ENCODE results near the gene SDHB.

Gene SDHB

DNA sequence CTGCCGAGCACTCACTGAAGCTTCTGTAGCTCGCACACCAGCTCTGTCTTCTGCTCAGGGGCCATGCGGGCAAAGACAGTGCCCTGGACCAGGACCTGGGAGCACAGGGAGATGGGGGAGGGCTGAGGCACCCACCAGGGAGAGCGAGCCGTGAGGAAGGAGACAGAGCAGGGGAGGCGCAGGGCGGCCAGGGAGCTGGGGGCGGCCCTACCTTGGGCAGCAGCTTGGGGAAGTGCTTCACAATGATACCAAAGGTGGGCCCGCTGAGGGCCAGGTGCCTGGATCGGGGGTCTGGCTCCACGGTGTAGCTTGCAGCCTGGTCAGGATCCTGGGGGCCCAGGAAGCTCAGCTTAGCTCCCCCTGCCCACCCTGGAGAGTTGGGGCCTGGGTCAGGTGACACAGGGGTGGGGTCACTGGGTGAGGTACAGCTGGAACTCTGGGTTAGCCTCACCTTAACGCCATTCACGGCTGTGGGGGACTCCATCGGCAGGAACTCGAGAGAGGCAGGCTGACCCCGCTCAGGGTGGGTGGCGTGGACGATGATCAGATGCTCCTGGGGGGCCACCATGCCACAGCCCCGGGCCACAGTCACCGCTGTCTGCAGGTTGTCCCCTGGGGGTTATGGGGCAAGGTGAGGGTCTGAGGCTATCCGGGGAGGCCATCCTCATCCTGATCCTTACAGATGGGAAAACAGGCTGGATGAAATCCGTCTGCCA lies 64.0 kb downstream of the SDHB start:
- DNase-seq (ENCODE audit: extremely low read depth in 1 of 2, low read depth in 1 of 2) = no peak

DNA sequence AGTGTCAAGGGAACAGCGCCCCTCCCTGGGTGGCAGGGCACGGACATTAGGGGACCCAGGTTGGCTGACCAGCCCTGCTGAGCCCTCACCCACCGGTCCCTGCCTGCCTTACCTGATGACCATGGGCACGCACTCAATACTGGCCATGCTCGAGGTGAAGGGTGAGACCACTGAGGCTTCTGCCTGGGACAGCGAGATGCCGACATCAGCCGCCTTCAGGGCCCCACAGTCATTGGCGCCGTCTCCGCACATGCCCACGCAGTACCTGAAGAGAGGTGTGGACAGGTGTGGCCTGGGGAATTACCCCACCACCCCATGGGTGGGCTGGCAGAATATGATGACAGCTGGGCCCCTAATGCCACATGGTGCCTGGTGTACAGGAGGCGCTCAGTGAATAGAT lies 65.6 kb downstream of the SDHB start:
- no peak for DNase-seq (ENCODE audit: extremely low read depth in 1 of 2, low read depth in 1 of 2)

DNA sequence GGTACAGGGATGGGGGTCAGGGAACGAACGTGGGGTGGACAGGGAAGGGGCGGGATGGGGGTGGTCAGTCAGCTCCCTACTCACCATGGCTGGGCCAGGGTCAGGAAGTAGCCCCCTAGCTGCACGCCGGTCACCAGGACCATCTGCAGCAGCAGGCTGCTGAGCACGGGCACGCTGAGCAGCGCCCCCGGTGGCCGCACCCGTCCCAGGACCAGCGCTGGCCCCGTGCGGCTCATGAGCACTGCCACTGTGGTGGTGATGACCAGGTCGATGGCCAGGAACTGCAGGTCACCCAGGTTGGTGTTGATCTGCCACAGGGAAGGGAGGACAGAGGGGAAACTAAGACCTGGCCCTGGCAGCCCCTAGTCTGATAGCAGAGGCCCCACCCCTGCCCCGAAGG lies 66.9 kb downstream of the SDHB start:
- no peak for DNase-seq (ENCODE audit: extremely low read depth in 1 of 2, low read depth in 1 of 2)

DNA sequence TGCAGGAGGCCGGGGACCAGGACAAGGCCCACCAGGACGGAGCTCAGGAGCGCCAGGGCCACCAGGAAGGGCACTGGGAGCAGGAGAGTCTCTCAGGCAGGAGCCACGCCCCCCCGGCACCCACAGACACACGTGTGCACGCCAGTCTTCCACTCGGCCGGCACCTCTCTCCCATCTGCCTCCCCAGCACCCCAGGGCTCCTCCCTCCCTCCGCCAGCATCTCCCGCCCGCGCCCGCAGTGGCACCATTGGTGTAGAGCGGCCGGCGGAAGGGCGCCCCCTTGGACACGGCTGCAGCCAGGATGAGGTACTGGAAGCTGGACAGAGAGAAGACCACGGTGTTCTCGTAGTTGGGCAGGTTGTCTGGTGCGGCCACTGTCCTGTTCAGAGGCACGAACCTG lies 67.3 kb downstream of the SDHB start:
- no peak for DNase-seq (ENCODE audit: extremely low read depth in 1 of 2, low read depth in 1 of 2)

DNA sequence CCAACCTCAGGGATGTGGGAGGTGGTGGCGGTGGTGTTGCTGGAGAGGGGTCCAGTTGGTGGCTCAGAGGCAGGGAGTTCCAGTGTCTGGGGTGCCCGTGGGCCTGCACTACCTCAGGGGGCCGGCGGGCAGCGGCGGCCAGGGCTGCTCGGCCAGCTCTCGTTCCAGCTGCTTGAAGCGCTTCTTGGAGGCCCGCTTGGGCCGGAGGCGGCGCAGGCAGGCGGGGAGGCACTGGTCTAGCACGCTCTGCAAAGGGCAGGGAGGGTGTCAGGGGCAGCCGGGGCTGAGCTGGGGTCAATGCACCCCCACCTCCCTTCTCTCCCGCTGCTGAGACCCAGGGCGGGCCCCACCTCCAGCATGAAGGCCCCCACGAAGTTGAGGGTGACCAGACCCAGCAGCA lies 67.7 kb downstream of the SDHB start:
- DNase-seq (ENCODE audit: extremely low read depth in 1 of 2, low read depth in 1 of 2) = no peak

DNA sequence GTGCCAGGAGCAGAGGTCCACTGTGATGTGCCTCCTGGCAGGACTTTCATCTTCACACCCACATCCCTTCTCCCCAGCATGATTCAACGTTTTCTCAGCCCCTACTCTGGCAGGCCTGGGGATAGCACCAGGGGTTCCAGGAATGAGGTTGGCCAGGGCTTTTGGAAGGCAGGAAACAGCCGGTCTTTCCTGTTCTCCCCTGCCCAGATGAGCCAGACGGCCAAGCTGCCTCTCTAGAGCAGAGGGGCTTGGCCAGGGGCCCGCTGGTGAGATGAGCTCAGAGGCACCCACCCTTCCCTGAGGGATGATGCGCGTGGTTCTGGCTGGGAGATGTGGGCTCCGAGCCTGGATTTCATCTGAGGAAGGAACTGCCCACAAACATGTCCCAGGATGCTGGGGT lies 69.1 kb downstream of the SDHB start:
- DNase-seq (ENCODE audit: extremely low read depth in 1 of 2, low read depth in 1 of 2) = no peak

DNA sequence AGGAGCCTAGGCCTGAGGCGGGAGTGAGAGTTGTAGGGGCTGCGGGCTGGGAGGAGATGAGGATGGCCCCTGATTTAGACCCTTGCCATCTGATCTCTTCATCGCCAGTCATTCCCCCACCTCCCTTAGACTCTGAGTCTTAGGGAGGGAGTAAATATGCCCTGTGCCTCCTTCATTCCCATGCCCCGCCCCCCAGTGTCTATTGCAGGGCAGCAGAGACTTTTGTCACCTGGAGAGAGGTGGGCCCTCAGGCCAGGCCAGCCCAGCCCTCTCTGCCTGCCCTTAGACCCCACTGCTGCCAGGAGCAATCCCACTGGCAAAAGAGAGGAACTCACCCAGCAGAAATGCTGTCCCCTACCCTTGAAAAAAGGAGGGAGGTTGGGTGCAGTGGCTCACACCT lies 70.2 kb downstream of the SDHB start:
- DNase-seq (ENCODE audit: extremely low read depth in 1 of 2, low read depth in 1 of 2) = no peak

DNA sequence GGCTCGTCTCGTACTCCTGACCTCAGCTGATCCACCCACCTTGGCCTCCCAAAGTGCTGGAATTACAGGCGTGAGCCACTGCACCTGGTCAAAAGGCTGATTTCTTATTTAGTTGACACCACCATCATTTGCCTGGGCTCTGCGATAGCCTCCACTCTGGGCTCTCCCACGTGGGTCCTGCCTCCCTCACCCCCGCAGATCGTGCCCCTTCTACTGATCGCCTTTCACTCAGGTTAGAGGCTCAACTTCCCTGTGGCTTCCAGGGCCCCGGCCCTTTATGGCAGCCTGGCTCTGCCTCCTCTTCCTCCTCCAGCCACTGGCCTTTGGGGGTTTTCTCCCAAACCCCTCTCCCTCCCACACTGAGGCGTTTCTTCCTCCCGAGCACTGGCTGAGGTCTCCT lies 70.9 kb downstream of the SDHB start:
- no peak for DNase-seq (ENCODE audit: extremely low read depth in 1 of 2, low read depth in 1 of 2)

DNA sequence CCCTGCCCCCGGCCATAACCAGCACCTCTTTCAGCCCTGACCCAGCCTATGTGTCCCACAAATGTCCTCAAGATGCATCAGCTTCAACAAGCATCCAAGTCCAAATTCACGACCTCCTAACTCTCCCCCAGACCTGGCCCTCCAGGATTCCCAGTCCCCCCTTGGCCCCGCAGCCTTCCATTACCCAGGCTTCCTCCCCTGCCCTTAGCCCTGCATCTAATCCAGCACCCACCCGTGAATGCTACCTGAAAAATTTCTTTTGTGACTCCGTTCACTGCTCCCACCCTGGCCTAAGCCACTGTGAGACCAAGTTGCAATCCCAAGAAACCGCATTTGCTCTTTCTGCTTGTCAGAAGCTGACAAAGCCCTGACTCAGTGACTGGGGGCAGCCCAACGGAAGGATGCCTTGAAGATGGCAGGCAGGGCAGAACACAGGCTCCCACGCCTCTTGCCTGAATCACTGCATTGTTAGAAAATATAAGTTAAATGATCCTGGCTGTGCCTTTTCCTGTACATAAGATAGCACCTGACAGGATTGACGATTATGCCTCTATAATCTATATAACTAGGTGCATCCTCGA lies 72.5 kb downstream of the SDHB start:
- no peak for DNase-seq (ENCODE audit: extremely low read depth in 1 of 2, low read depth in 1 of 2)

DNA sequence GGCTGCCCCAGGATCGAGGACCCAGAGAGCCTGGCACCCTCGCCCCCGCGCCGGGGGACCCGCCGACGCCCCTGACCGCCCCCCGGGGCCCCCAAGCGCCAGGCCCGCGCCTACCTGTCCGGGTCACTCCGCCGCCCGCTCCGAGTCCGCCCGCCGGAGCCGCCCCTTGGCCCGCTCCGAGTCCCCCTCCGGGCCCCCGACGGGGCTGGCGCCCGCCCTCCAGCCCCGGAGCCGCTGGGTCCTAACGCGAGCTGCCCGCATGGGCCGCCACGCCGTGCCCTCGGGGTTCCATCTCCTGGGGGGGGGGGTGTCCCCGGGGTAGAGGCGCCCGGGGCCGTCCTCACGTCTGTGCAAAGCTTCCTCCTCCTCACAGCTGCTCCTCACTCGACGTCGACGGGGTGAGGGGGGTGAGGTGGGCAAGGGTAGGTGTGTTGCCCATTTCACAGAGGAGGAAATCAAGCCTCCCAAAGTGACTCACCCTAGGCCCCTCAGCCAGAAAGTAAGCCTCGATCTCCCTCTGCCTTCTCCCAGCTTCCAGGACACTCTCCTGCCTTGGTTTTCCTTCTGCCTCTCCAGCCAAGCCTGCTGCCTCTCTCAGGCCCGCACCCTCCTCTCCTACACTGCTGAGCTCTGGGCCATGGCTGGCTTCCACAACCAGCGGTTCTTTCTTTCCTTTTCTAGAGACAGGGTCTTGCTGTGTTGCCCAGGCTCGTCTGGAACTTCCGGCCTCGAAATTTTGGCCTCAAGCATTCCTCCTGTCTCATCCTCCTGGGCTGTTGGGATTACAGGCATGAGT lies 73.2 kb downstream of the SDHB start, which contains the start of gene MFAP2:
Gene MFAP2 (minus strand): TSS at position 148 of the 796 bp plus-strand sequence. CDS start 2,347 bp downstream, outside the sequence.
- DNase-seq (ENCODE audit: extremely low read depth in 1 of 2, low read depth in 1 of 2) = no peak

DNA sequence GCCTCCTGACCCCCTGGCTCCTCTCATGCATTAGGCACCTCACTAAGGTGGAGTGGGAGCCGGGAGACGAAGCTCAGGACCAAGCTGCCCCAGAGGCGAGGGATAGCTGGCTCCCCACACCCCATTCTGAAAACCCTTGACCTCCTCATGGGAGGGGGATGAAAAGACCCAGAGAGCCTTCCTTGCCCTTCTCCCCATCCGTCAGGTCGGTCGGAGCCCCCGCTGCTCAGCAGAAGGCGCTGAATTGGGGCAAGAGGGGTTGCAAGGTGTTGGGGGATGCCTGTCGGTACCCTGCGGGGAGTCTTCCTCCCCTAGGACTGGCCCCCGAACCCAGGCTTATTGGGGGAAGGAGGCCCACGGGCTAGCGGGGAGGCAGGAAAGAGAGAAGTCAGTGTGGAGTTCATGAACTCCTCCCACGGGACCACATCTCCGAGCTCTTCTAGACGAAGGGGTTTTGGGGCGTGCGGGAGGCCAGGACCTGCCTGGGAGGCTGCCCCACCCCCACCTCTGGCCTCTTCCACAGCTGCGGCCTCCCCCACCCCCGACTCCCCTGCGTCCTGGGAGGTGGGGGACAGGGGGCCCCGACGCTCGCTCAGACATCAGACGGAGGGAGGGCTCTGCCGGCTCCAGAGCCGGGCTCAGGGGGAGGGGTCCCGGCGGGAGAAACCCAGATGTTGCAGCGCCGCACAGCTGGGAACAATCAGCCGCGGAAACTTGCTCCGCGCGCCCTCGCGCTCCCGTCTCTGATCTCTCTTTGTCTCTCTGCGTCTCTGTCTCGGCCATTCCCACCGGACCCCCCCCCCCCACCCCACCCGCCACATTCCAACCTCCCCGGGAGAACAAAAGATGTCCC lies 74.1 kb downstream of the SDHB start:
- DNase-seq (ENCODE audit: extremely low read depth in 1 of 2, low read depth in 1 of 2) = no peak

DNA sequence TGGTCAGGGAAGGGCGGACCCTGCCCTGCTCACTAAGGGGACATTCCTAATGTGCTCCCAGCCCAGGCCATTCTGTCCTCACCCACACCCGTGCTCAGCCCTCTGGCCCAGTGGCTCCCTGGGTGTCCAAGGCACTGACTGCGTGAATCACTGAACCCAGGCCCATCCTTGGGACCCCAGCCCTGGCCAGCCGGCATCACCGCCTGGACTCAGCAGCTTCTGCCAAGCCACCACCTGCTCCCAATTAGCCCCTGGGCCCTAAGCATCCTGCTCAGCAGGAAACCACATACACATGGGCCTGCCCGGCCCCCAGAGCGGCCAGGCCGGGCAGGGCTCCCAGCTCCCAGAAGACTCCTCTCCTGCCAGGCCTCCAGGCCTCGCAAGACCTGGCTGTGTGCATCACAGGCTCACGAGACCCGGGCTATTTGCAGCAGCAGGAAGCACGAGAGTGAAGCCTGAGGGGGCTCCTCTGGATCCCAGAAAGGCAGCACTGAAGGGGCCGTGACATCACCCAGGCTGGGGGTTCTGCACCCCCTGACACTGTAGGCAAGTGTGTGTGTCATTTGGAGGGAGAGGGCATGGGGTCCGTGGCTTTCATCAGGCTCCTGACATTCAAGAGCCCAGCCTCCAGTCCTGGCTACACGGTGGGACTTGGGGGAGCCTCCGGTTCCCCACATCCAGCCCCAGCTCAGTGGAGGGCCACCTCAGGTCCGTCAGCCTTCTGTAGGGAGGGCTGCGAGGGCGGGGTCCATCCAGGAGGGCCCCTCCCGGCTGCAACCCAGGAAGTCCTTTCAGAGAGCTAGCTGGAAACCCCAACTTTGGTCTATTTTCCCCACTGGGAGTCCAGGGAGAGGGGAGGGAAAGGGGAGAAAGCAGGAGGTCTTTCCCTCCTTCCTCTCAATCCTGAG lies 75.0 kb downstream of the SDHB start:
- DNase-seq (ENCODE audit: extremely low read depth in 1 of 2, low read depth in 1 of 2) = no peak

DNA sequence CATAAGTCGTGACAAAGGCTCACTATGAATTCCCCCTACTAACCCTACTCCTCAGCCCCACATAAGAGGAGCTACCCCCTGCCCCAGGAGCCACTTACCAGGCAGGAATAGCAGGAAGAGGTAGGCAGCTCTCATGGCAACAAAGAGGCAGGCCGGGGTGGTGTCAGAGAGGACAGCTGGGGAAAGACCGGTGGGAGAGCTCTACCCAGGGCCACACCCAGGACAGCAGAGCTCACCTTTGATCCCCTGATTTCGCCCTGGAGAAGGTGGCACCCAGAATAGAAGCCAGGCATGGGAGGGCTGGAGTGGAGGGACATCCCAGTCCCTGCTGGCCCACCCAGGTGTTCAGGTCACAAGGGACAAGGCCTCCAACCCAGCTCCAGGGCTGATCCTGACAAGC lies 75.7 kb downstream of the SDHB start:
- no peak for DNase-seq (ENCODE audit: extremely low read depth in 1 of 2, low read depth in 1 of 2)

DNA sequence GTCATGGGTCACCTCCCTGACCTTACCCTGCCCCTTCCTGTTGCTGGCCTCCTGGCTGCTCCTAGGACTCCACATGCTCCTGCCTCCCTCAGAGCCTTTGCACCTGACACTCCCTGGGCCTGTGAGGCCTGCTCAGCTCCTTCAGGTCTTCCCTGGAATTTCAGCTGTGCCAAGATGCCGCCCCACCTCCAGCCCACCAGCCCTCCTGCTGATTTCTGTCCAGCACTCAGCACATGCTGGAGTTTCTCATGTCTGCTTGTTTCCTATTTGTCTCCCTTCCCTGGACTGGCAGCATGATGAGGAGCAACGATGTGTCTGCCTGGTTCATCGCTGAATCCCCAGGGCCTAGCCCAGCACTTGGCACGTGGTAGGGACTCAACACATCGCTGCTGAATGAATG lies 76.5 kb downstream of the SDHB start:
- no peak for DNase-seq (ENCODE audit: extremely low read depth in 1 of 2, low read depth in 1 of 2)

DNA sequence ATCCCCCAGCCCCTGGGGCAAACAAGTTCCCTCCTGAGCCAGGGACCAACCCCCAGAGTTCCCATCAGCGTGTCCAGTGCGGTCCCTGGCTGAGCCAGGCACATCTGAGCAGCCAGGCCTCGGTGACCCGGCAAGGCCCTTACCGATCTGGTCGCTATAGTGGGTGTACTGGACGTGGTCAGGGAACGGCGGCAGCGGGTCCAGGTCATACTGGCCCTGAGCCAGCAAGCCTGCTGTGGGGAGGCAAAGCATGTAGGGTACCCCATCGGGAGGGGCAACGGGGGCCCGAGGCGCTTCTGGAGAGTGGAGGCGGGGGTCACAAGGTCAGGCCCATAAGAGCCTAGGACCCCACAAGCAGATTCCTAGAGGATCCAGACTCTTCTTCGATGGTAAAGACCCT lies 76.9 kb downstream of the SDHB start:
- DNase-seq (ENCODE audit: extremely low read depth in 1 of 2, low read depth in 1 of 2) = no peak

DNA sequence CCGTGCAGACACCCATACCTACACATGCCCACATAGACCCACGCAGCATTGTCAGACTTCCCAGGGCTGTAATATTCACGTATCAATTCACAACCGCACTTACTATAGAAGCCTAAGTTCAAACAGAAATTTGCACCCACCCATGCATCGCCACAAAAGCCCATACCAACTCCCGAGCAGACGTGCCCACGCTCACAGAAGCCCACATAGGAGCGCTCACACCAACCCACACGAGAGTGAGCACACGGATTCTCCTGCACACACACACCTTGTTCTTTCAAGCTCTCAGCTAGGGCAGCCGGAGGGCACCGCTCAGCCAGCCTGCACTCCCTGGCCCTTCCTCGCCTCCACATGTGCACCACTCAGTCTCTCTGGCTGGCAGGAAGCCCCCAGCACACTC lies 78.0 kb downstream of the SDHB start:
- no peak for DNase-seq (ENCODE audit: extremely low read depth in 1 of 2, low read depth in 1 of 2)

DNA sequence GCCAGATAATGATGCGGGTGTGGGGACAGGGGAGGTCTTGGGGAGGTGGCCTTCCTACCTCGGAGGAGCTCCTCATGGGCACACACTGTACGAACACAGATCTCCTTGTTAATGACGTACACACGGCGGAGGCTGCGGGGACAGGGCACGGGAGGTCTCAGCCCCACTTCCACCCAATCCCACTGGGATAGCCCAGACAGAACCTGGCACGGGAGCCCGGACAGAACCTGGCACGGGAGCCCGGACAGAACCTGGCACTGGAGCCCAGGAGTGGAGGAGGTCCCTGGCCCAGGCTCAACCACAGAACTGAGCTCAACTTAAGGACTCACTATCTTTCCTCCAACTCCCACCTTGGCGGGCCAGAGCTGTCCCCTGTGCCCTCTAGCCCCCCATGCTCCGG lies 78.6 kb downstream of the SDHB start:
- DNase-seq (ENCODE audit: extremely low read depth in 1 of 2, low read depth in 1 of 2) = no peak

DNA sequence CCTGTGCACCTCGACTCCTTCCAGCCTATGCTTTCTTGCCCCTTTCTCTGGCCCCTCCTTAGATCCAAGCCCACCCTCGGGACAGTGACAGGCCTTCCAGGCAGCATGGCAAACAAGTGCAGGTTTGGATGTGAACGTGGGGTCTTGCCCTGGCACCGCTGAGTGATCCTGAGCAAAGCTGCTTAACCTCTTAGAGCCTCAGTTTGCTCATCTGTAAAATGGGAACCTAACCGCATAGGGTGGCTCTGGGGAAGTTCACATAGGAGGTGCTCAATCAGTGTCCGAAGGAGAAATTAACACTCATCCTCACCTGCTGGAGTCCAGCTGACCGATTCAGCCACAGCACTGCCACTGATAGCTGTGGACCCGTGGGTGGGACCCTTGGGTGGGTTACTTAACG lies 80.6 kb downstream of the SDHB start:
- DNase-seq (ENCODE audit: extremely low read depth in 1 of 2, low read depth in 1 of 2) = no peak

DNA sequence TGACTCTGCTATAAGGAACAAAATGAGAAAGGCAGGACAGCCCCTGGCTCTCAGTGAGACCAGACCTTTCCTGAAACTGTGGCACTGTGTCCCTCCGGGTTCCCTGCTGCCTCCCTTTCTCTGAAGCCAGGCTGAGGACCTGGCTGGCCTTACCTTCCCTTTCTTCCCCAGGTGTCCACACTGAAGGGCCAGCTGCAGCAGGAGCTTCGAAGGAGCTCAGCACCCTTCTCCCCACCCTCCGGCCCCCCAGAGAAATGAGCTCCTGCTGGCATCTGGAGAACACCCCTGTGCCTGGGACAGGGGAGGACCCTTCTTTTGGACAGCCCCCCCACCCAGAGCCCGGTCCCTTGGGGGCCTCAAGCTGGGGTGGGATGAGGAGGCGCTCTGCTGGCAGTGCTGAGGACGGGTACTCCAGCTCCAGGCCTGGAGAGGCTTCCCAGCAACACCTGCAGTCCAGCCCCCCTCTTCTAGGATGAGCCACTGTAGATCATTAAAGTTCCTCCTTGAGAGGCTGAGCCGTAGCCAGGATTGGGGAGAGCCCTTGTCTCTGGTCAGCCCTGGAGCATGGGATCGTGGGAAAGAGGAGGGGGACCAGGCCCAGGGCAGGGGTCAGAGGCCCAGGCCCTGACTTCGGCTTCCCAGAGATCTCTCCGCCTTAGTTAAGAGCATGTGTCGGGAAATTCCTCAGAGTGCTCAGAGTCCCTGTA lies 81.5 kb downstream of the SDHB start:
- DNase-seq (ENCODE audit: extremely low read depth in 1 of 2, low read depth in 1 of 2) = no peak
